Activated naive CD4-positive, alpha-beta T cell treated with anti-CD3 and anti-CD28 coated beads, Interleukin-2, amount 10 ng/mL, durations not matched to agents 7 days and 5 days (primary cell): ENCODE results near the gene EPHA3.

ENCODE experiments used
- CTCF ChIA-PET: fragments of 350-600 bp; sonication (Branson Sonifier 250); formaldehyde crosslinking; loops from one replicate; lab custom pipeline; 2021; ENCODE audit warnings: antibody characterized with exemption; lab: Charles Lee
- DNase-seq: peaks from one replicate; pipeline ENCODE4 v3.0.0-alpha.2; 2020
- H3K27ac Mint-ChIP-seq: one replicate; pipeline ENCODE4 v1.8.0; 2021; ENCODE audit warnings: mild to moderate bottlenecking, moderate library complexity, mixed read lengths
- H3K27me3 Mint-ChIP-seq: one replicate; pipeline ENCODE4 v1.8.0; 2021; ENCODE audit warnings: mild to moderate bottlenecking, mixed read lengths
- H3K36me3 Mint-ChIP-seq: one replicate; pipeline ENCODE4 v1.8.0; 2021; ENCODE audit warnings: mixed read lengths
- H3K4me1 Mint-ChIP-seq: one replicate; pipeline ENCODE4 v1.8.0; 2021; ENCODE audit warnings: mixed read lengths
- H3K4me3 Mint-ChIP-seq: one replicate; pipeline ENCODE4 v1.8.0; 2021; ENCODE audit warnings: mild to moderate bottlenecking, moderate library complexity, mixed read lengths
- H3K9me3 Mint-ChIP-seq: one replicate; pipeline ENCODE4 v1.8.0; 2021; ENCODE audit warnings: mixed read lengths

EPHA3 gene

DNA sequence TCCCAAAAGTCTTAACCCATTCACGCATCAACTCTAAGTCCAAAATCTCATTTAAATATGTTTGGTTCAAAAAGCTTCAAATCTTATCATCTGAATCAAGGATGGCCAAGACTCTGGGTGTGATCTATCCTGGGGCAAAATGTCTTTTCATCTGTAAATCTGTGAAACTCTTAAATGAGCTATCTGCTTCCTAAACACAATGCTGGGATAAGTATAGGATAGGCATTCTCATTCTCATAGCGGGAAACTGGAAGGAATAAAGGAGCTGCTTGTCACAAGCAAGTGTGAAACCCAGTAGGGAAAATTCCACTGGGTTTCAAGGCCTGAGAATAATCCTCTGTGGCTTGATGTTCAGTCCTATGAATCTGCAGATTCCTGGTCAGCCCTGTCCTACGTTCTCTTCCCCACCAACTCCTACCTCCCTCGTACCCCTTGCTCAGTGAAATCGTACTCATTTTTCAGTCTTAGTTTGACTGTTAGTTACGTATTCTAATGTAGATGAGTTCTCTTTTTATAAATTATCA is 156.7 kb downstream of the EPHA3 start:
- no peaks in the 10 kb centered on the region for H3K4me1 Mint-ChIP-seq
- H3K27ac Mint-ChIP-seq: no peak overlapping the region
- CTCF ChIA-PET: no interaction called here
- no peaks in the 10 kb centered on the region for H3K27me3 Mint-ChIP-seq
- no peaks in the 10 kb centered on the region for H3K36me3 Mint-ChIP-seq
- no peak for DNase-seq
- H3K9me3 Mint-ChIP-seq: peaks cover 7% of the 10 kb centered on the region
- no peak overlapping the region for H3K4me3 Mint-ChIP-seq

DNA sequence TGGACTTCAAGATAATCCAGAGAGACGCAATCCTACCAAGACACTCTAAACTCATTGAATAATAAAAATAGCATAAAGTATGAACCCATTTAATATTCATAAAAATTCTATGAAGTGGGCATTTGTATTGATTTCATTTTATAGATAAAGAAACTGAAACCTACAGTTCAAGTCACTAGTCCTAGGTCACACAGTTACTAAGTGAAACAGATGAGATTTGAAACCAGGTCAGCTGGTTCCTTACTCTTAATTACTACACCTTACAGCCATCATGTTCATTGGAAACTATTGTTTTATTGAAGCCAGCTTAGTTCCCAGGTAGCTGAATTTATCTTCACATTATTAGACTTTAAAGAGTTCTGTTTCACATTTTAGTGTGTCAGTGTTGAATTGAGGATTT is 158.7 kb downstream of the EPHA3 start:
- no peak for DNase-seq
- H3K4me1 Mint-ChIP-seq: no peaks in the 10 kb centered on the region
- no peaks in the 10 kb centered on the region for H3K36me3 Mint-ChIP-seq
- H3K27me3 Mint-ChIP-seq: no peaks in the 10 kb centered on the region
- H3K4me3 Mint-ChIP-seq: no peak overlapping the region
- CTCF ChIA-PET: no interaction called here
- no peak overlapping the region for H3K27ac Mint-ChIP-seq
- peaks cover 7% of the 10 kb centered on the region for H3K9me3 Mint-ChIP-seq

DNA sequence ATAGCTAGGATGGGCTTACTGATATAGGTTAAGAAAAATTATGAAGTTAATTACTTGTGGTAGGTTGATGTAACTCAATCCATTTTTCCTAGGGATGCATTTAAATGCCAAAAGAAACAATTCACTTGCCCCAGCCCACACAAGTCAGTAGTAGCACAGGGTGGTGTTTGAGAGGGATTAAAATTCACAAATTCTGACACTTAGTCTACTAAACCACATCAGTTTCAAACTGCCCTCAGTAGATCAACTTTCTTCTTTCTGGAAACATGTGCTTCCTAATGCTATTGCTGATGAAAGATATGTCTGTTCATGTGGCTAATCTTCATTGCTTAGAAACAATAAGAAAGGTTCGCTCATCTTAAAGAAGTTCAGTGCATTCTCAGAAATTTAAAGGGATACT is 160.6 kb downstream of the EPHA3 start:
- H3K27me3 Mint-ChIP-seq: no peaks in the 10 kb centered on the region
- no peak for DNase-seq
- CTCF ChIA-PET: no interaction called here
- H3K36me3 Mint-ChIP-seq: no peaks in the 10 kb centered on the region
- H3K9me3 Mint-ChIP-seq: peaks cover 4% of the 10 kb centered on the region
- no peak overlapping the region for H3K4me3 Mint-ChIP-seq
- no peaks in the 10 kb centered on the region for H3K4me1 Mint-ChIP-seq
- H3K27ac Mint-ChIP-seq: no peak overlapping the region

DNA sequence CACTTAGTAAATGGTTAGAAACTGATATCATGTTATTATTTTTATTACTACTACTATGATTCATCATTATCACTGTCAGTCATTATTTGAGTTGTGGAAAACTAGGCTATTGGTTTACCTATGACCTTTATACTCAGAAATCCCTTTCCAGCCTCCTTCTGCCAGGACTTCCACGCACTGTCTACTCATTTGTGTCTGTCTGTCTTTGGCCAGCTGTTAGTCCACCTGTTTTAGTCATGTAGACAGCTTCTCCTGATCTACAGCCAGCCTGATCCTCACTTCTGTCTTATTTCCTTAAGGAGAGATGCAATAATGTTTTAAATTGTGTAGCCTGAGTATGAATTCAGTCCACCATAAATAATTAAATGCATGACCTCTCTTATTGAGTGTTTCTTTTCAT is 162.8 kb downstream of the EPHA3 start:
- H3K9me3 Mint-ChIP-seq: no peaks in the 10 kb centered on the region
- H3K4me3 Mint-ChIP-seq: no peak overlapping the region
- H3K36me3 Mint-ChIP-seq: no peaks in the 10 kb centered on the region
- no peaks in the 10 kb centered on the region for H3K4me1 Mint-ChIP-seq
- DNase-seq: no peak
- CTCF ChIA-PET: no interaction called here
- no peaks in the 10 kb centered on the region for H3K27me3 Mint-ChIP-seq
- H3K27ac Mint-ChIP-seq: no peak overlapping the region

DNA sequence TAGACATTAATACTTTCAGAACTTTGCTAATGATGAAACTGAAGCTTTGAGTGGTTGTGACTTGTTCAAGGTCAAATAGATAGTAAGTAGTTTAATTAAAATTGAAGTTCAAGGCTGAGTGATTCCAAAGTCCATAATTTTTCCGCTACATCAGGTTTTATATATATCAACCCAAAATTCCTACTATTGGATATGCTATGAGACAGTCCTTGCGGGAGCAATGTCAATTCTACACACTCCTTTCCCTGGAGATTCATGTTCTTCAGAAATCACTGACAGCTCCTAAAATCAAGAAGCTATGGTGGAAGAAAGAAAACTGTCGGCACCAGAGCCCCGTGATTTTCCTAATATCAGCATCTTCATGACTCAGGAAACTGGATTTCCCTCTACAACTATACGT is 167.6 kb downstream of the EPHA3 start:
- Mint-ChIP-seq H3K9me3 (no peaks in the 10 kb centered on the region), H3K4me1 (no peaks in the 10 kb centered on the region), H3K4me3 (no peak overlapping the region), H3K27ac (no peak overlapping the region), H3K27me3 (no peaks in the 10 kb centered on the region), H3K36me3 (no peaks in the 10 kb centered on the region)
- CTCF ChIA-PET: no interaction called here
- no peak for DNase-seq

DNA sequence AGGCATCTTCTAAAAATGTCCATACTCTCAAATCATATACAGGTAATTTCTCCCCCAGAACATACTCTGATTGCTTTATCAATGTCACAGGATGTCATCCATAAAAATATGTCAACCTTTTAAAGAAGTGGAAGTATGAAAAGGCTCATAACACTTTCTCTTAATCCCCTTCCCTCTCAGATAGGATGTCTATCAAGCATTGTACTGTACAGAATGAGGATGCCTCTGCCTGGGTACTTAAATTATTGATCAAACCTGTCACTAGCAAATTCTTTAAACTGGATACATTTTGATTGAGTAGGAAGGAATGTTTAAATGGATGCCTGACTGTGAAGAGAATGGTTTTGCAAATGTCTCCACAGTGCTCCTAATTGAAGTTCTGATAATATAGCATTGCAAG is 168.7 kb downstream of the EPHA3 start:
- CTCF ChIA-PET: no interaction called here
- H3K4me3 Mint-ChIP-seq: no peak overlapping the region
- no peaks in the 10 kb centered on the region for H3K9me3 Mint-ChIP-seq
- DNase-seq: no peak
- H3K4me1 Mint-ChIP-seq: no peaks in the 10 kb centered on the region
- no peak overlapping the region for H3K27ac Mint-ChIP-seq
- H3K27me3 Mint-ChIP-seq: no peaks in the 10 kb centered on the region
- H3K36me3 Mint-ChIP-seq: no peaks in the 10 kb centered on the region

DNA sequence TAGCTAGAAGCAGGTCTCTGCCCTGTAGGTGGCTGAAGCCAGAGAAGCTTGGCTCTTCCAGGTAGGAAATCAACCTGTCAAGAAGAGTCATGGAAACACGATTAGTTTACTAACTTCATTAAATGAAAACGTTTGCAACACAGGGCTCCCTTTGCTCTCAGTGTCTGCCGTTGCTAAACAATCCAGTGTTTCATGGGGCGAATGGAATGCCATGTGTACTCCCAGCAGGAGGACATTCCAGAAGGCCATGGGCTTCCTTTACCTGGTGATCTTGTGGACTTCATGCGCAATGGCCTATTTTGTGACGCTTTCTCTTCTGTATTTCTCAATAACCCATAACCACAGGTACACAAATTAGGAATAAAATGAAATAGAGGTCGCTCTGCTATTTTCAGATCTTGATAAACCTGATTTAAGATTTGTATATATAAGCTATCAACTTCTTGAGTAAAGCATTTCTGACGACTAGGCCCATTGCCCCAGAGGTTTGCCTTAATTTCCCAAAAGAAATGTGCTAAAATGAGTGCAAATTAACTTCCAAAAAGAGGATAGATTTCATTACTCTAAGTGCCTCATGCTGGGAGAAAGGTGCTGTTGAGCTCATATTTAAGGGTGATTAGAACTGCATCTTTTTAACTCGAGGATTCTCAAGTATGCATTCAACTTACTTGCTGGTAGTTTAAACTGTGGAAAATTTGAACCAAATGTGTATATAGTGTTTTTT is 171.0 kb downstream of the EPHA3 start:
- H3K4me3 Mint-ChIP-seq: no peak overlapping the region

DNA sequence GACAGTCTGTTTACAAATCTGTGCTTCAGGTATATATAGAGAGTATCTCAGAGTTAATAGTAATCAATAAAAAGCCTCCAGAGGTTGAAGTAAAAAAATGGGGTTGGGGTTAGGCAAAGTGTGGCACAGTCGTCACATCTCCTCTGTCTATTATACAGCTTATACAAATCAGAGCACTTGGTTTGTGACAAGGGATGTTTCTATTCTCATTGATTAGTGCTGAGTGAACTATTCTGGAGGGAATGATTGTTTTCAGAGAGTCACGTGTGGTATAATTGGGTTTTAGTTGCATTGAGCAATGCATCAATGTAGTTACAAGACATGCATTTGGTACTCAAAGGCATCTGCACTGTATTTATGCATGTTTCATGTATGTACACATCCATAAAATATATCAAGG is 172.9 kb downstream of the EPHA3 start:
- Mint-ChIP-seq H3K27me3 (no peaks in the 10 kb centered on the region), H3K36me3 (no peaks in the 10 kb centered on the region), H3K4me3 (no peak overlapping the region), H3K9me3 (no peaks in the 10 kb centered on the region), H3K27ac (no peak overlapping the region), H3K4me1 (no peaks in the 10 kb centered on the region)
- CTCF ChIA-PET: no interaction called here
- no peak for DNase-seq

More for the DNA sequence above, 171.0 kb downstream of the EPHA3 start:
- Mint-ChIP-seq H3K4me1 (no peaks in the 10 kb centered on the region), H3K9me3 (no peaks in the 10 kb centered on the region), H3K36me3 (no peaks in the 10 kb centered on the region), H3K27me3 (no peaks in the 10 kb centered on the region), H3K27ac (no peak overlapping the region)
- no peak for DNase-seq
- CTCF ChIA-PET: no interaction called here

DNA sequence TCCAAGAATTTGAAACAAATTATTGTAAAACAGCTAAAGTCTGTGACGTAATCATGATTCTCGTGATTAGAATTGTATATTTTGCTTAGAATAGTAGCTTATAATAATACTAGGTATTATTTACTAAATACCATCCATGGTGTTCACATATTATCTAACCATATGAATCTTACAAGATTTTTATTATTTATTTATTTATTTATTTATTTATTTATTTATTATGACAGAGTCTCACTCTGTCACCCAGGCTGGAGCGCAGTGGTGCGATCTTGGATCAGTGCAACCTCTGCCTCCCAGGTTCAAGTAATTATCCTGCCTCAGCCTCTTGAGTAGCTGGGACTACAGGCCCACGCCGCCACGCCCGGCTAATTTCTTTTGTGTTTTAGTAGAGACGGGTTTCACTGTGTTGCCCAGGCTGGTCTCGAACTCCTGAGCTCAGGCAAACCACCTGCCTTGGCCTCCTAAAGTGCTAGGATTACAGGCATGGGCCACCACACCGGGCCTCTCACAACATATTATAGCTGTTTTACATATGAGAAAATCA is 173.5 kb downstream of the EPHA3 start:
- H3K36me3 Mint-ChIP-seq: no peaks in the 10 kb centered on the region
- DNase-seq: no peak
- H3K27me3 Mint-ChIP-seq: no peaks in the 10 kb centered on the region
- H3K4me1 Mint-ChIP-seq: no peaks in the 10 kb centered on the region
- H3K4me3 Mint-ChIP-seq: no peak overlapping the region
- CTCF ChIA-PET: no interaction called here
- no peaks in the 10 kb centered on the region for H3K9me3 Mint-ChIP-seq
- H3K27ac Mint-ChIP-seq: no peak overlapping the region

DNA sequence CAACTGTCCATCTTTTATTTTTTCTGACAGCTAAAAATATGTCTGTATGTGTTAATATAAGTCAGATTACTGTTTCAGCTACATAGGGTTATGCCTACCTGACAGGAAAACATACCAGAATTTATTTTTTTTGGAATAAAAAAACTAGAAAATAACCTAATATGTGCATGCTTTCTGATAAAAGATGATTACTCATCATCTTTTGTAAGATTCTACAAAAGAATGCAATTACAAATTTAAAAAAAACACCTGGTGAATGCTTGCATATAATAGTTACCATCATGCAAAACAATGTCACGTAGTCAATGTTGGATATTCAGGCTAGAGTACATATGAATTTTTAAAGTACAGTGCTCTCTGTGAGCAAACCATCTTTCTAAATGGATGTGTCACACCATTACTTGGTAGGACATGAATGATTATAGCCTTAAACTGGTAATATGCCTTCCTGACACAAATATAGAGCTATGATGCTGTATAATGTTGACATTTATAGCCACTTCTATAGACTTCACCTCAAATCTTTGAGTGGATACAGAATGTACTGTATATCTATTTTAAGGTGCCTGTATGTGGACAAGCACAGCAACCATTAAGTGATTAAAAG is 180.6 kb downstream of the EPHA3 start:
- CTCF ChIA-PET: no interaction called here
- Mint-ChIP-seq H3K4me3 (no peak overlapping the region), H3K4me1 (no peaks in the 10 kb centered on the region), H3K27me3 (no peaks in the 10 kb centered on the region), H3K27ac (no peak overlapping the region), H3K36me3 (no peaks in the 10 kb centered on the region), H3K9me3 (peaks cover 4% of the 10 kb centered on the region)
- no peak for DNase-seq

DNA sequence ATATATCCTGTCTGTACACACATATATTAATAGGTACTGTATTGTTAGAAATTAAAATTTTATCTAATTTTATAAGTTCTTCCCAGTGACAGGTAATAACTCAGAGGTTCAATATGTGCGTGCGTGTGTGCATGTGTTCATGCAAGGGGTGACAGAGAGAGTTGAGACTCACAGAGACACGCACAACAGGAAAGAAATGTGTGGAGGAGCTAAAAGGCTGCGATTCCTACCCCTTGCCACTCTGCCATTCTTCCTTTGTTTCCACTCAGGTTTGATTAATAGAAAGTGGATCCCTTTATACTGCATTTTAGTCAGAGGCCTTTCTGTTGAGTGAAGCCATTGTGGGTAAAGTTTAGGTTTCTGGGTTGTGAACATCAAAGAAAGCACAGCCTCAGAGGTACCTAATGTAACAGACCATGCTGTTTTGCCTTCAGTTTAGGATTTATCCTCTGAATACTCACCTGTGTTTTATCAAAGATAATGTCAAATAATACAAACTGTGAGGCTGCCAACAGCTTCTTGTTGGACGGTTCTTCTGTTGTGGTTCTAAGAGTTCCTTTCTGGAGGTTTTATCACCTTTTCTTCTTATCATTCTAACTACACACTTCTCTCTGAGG is 182.3 kb downstream of the EPHA3 start:
- CTCF ChIA-PET: no interaction called here
- no peak overlapping the region for H3K4me3 Mint-ChIP-seq
- no peak overlapping the region for H3K27ac Mint-ChIP-seq
- H3K4me1 Mint-ChIP-seq: no peaks in the 10 kb centered on the region
- no peaks in the 10 kb centered on the region for H3K27me3 Mint-ChIP-seq
- H3K36me3 Mint-ChIP-seq: no peaks in the 10 kb centered on the region
- peaks cover 4% of the 10 kb centered on the region for H3K9me3 Mint-ChIP-seq
- DNase-seq: no peak

DNA sequence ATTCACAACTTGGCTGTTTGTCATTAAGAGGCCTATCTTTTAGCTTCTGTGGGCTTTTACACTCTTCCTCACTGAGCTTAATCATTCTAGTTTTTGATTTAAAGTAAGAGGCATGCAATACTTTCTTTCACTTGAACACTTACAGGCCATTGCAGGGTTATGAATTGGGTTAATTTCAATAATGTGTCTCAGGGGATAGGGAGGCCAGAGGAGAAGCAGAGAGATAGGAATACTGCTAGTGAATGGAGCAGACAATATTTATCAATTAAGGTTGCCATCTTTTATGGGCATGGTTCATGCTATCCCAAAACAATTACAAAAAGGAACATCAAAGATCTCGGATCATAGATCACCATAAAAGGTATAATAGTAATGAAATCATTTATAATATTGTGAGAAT is 189.8 kb downstream of the EPHA3 start:
- no peaks in the 10 kb centered on the region for H3K9me3 Mint-ChIP-seq
- H3K4me3 Mint-ChIP-seq: no peak overlapping the region
- H3K27ac Mint-ChIP-seq: no peak overlapping the region
- no peaks in the 10 kb centered on the region for H3K27me3 Mint-ChIP-seq
- no peak for DNase-seq
- no peaks in the 10 kb centered on the region for H3K4me1 Mint-ChIP-seq
- CTCF ChIA-PET: no interaction called here
- no peaks in the 10 kb centered on the region for H3K36me3 Mint-ChIP-seq

DNA sequence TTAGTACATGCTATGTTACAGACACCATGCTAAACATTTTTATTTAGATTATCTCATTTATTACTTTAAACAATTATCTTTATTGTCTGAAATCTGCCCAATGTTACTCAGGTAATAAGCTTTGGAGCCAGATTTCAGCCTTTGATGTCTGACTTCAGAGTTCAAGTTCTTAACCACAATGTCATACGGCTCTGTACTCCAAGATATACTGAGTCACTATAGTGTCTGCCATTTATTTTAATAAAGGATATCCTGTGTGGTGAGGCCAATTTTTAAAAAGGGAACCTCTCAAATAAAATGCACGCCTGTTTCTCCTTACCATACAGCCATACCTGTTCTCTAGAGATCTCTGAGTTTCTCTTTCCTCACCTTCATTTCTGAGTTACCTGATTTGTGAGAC is 193.1 kb downstream of the EPHA3 start:
- no peaks in the 10 kb centered on the region for H3K4me1 Mint-ChIP-seq
- no peak overlapping the region for H3K27ac Mint-ChIP-seq
- no peak overlapping the region for H3K4me3 Mint-ChIP-seq
- H3K36me3 Mint-ChIP-seq: no peaks in the 10 kb centered on the region
- H3K27me3 Mint-ChIP-seq: no peaks in the 10 kb centered on the region
- DNase-seq: no peak
- H3K9me3 Mint-ChIP-seq: peaks cover 5% of the 10 kb centered on the region
- CTCF ChIA-PET: no interaction called here

DNA sequence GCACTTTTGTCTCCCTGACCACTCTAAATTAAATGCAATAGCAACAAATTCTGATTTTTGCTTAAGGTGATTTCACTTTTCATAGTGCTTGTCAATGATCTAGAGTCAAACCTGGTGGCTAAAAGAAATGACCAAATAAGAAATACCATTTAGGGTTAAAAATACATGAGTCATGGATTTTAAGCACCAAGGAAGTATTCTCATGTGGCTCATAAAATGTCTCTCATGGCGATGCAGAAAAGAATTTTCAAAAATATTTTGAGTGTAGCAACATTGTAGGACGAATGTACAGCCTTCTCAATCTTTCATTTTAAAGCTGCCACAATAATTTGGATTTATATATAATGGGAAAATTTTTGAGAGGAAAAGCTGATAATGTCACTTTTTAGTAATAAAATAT is 193.6 kb downstream of the EPHA3 start:
- H3K9me3 Mint-ChIP-seq: peaks cover 5% of the 10 kb centered on the region
- no peak overlapping the region for H3K4me3 Mint-ChIP-seq
- no peak overlapping the region for H3K27ac Mint-ChIP-seq
- no peaks in the 10 kb centered on the region for H3K4me1 Mint-ChIP-seq
- no peaks in the 10 kb centered on the region for H3K36me3 Mint-ChIP-seq
- DNase-seq: no peak
- CTCF ChIA-PET: no interaction called here
- H3K27me3 Mint-ChIP-seq: no peaks in the 10 kb centered on the region

DNA sequence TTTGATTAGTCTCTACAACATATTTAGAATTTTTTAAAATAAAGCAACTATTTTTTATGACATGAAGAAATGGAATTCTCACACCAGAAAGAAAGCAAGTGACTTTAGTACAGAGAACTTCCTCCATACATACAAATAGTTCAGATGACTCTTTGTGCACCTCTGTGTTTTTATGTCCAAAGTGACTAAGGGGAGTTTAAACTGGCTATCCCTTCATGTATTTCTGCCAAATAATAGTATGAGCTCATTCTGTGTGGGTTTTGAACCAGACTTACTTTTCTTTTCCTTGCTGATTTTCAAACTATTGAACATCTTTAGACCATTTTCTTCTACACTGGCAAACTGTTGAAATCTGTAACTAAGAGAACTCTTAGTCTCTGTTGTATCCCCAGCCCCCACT is 196.3 kb downstream of the EPHA3 start:
- Mint-ChIP-seq H3K36me3 (no peaks in the 10 kb centered on the region), H3K4me1 (no peaks in the 10 kb centered on the region), H3K27me3 (no peaks in the 10 kb centered on the region), H3K27ac (no peak overlapping the region), H3K9me3 (peaks cover 5% of the 10 kb centered on the region), H3K4me3 (no peak overlapping the region)
- CTCF ChIA-PET: no interaction called here
- DNase-seq: no peak
